HG02840 (cell line): ENCODE results near the gene SLC19A1.
"Not testable (repeated sequence)": the region's sequence is repeated elsewhere in the genome, so short reads cannot be mapped to it uniquely, and the experiment has no call there.

Experiments
- ATAC-seq: cut with Tn5 transposase; IDR thresholded peaks from one replicate; pipeline ENCODE4 v1.9.1; 2021; ENCODE audit warnings: mild to moderate bottlenecking, moderate library complexity, moderate number of reproducible peaks; ENCODE audit not compliant: unreplicated experiment, low FRiP score

The SLC19A1 gene

DNA sequence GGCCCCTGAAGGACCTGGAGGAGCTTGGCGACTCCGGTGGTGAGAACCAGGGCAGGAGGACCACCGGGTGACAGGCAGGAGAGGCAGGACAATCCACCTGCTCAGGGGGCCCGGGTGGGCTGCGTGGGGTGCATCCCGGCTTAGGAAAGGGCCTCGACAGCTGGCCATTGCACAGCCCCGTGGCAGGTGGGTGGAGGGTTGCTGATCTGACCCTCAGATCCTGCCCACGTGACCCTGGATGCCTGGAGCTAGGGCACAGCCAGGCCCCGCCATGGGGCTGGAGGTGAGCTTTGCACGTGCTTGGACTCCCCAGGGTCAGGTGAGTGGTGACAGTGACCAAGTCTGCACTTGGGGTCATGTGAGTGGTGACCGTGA lies 35.5 kb upstream of the SLC19A1 start:
- ATAC-seq: no peak

DNA sequence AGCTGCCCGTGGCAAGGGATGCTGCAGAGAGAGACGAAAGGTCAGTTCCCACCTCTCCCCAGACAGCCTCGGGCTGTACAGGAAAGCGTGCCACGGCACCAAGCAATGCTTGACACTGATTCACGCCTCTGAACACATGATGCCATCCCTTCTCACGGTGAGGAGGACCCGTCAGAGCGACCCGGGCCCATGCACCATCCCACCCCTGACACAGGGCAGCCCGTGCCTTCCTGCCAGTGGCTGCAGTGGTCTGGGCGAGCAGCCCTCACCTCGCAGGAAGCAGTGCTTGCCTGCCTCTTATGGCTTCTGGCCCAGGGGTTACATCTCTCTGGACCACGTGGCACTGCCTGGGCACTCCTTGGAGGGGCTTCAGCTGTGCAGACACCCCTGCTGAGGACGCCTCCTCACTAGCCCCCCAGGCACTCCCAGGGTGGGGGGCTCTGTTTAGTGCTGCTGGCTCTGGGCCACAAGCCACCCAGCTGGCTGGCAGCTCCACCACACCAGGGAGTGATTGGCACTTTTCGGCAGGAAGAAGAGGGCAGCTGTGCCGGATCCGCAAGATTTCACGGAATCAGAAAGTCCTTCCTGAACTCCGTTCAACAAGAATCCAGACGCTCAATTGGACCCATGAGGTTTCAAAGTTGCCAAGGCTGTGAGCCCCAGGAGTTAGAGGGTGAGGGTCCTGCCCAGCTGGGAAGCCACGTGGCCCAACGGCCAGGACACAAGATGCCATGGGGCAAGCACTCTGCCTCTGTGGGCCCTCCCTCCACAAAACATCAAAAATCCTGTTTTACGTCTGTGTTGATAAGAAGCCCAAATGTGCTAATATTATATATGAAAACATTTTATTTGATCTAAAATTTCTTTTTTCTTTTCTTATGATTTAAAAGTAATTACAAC lies 34.8 kb upstream of the SLC19A1 start:
- no peak for ATAC-seq

DNA sequence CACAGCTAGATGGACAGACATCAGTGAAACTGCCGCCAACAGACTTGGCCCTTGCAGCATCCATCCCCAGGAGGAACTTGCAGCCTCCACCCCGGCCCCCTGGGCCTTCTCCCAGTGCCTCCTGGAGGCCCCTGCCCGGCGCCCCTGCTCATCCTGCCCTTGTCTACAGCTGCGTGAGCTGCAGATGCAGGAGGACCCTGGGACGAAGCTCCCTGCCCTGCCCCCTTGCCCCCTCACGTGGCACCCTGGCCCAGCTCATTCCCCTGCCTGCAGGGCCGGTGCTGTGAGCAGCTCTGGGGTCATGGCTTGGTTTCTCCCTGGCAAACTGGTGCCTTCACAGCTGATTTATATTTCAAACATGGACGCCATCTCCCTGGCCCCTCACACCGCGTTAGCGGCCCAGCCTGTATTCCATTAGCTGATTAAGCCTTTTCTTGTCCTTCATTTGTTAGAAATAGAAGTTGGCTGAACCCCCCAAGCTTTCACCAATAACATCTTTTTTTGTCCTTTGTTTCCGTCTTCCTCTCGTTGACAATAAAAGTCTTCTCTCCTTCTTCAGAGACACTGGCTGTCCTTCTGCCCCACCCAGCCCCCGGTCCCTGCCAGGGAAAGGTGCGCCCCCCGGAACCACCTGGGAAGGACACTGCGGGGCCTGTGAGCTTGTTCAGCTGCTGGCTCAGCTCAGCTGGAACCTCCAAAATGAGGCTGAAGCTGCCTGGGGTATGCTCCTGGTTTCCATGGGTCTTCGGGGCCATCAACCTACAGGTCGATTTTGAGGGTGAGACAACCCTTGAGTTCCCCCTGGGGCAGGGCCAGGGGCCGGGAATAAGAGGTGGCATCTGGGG lies 34.0 kb upstream of the SLC19A1 start:
- no peak for ATAC-seq

DNA sequence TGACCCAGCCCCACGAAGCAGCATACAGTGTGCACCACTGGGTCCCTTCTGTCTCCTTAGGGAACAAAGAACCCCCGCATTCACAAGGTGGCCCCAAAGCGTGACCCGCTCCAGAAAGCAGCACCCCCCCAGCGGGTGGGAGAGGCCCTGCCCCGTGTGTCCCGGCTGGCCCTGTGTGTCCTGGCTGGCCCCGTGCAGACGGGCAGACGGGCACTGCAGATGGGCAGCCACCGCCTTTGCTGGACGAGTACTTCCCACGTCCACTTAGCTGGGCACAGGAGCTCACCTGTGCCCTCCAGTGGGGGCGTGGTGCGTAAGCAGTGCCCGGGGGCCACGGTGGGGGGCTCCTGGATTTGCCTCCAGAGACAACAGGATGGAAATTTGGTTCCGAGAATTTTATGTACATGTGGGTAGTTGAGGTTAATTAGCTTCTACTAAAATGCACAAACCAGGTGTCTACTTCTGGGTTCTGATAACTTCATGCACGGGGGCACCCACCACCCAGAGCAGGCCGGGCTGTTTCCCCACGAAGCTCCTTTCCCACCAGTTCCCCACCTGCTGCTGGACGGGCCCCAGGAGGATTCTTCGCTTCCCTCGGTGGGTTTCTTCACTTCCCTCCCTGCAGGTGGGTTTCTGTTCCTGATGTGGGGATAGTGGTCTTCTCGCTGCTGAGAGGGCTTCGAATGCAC lies 33.2 kb upstream of the SLC19A1 start:
- ATAC-seq: no peak

DNA sequence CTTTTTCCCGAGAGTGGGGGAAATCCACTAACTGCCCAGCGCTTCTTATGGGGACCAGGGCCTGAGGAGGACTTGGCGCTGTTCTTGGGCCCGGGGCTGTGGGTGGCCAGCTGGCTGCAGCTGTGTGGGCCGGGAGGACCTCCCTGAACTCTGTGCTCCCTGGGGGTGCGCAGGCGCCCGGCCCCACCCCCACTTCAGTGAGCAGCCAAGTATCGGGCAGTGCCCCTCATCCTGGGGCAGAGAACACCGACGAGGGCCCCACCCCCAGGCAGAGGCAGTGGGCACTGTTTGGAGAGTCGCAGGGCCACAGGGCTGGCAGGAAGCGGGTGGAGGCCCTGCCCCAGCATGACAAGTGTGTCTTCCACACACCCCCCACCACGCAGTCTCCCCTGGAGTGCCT lies 32.5 kb upstream of the SLC19A1 start:
- ATAC-seq: no peak

DNA sequence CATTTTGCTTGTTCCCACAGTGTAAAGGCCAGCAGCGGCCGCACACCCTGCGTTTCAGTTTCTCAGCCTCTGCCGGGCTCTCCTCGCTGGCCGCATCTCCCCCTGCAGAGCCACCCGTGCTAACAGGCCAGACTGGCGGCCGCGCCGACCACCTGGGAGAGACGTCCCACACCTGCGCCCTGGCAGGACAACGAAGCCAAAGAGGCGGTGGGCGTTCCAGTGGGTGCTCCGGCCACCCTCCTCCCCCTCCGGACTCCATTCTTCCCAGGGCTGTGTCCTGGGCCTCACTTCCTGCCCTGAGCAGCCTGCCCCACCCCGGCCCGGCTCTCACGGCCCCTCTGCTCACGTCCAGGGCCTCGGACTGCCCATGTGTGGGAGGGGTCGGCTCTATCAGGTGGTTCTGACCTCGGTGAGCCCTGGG lies 31.9 kb upstream of the SLC19A1 start:
- ATAC-seq: no peak

DNA sequence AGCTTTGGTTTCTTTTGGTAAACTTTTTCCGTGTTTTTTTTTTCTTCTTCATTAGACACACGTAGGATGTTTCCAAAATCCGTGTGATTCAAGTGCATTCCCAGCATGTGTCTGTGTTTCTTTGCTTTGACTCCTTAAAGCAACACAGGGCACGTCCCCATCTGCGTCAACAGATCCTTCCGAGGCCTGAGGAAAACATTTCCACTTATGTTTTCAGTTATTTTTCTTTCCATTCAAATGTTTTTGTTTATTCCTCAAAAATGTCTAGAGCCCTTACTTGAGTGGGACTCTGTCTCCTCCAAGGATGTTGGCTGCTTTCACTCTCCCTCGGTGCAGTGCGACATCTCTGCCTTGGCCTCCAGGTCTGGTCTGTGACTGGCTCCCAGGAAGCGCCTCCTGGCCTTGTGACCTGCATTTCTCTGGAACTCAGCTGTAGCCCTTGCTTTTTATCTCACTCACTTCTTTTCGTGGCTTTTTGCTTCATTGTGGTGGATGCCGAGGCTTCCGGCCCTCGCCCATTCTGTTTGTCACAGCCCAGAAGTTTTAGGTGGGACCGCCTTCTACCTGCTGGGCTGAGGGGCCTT lies 31.3 kb upstream of the SLC19A1 start:
- ATAC-seq: no peak

DNA sequence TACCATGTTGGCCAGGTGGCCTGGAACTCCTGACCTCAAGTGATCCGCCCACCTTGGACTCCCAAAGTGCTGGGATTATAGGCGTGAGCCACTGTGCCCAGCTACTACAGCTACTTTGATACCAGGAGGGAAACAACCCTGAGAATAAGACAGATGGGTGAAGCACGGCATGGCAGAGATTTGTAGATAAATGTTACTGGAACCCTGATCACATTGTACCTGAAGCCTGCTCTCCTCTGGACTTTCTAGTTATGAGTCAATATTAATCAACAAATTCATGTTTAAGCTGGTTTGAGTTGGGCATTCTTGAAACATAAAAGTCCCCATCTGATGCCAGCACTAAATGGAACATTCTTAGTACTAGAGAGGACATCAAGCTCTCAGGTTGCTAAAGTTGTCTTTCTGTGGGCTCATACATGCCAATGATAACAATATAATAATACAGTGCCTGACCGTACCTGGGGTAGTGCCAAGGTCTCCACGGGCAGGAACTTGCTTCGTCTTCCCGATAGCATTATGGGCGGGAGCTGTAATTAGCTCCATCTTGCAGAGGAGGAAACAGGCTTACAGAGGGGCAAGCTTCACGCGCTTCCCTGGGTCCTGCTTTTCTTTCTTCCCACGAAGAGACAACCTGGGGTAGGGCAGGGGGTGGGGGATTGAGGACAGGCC lies 30.7 kb upstream of the SLC19A1 start:
- no peak for ATAC-seq

DNA sequence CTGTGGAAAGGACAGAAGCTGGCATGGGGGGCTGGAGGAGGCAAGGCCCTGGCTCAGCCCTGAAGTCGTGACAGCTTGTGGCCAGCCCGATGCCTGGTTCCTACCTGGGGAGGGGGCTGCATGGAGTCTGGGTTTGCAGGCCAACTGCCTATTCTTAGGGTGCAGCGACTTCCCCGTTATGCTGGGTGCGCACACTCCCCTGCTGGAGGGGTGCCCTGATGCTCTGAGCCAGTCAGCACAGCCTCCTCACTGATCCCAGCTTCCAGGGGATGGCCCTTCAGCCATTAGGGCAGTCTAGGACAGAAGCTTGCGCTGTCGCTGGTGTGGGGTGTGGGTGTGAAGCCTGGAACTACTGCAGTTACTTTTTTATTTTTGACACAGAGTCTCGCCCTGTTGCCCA lies 30.0 kb upstream of the SLC19A1 start:
- ATAC-seq: no peak

DNA sequence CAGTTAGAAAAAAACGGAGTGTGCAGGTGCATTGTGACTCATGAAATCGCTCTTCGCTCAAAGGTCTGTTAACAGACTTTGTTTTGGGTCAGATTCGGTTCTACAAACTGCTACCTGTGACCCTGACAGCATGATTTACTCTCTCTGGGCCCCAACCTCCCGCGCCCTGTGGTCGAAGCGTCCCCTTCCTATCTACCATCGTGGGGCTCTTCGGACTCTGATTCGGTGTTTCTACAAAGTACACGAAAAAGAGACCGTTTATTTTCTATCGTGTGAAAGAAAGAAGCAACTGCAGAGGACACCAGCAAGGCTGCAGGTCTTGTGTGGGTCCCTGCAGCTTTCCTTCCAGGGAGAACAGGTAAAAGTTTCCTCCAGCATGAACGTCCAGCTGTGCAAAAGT lies 29.4 kb upstream of the SLC19A1 start:
- ATAC-seq: no peak

DNA sequence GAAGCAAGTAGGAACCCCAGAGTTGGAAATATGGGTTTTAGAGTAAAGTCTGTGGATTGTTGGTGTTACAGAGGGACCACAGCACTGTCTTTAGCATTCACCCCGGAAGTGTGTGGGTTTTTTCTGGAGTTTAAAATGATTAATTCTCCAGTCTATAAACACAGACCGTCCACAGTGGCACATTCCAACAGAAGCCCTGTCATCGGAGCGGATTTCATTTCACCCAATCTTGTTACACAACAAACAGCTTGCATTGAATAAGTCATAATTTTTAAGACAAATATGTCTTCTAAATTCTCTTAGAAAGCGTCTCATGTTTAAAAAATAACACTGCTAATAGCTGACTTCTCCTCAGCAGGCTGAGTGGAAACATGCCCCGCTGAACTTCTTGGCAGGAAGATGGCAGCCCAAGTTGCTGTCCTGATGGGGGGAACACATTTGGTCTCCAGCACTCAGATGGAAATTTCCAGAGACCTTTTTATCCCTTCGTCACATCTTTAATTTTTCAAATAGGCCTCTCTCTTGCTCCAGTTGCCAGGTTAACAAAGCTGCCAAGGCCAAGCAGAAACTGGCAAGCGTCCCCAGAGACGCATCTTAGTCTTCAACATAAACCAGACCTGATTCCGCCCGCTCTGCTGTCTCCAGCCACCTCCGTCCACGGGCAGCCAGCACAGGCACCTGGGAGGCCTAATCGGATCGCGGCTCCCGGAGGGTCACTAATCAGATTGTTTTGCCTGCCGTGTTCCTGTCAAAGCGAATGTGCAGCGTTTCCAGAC lies 28.8 kb upstream of the SLC19A1 start:
- no peak for ATAC-seq

DNA sequence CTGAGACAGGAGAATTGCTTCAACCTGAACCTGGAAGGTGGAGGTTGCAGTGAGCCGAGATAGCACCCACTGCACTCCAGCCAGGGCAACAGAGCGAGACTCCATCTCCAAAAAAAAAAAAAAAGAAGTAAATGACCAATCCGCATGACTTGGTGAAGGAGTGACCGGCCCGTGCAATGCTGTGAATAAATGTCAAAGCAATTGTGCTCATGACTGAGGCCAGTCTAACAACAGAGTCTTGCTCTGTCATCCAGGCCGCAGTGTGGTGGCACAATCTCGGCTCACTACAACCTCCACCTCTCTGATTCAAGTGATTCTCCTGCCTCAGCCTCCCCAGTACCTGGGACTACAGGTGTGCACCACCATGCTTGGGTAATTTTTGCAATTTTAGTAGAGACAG lies 27.8 kb upstream of the SLC19A1 start:
- ATAC-seq: no peak

DNA sequence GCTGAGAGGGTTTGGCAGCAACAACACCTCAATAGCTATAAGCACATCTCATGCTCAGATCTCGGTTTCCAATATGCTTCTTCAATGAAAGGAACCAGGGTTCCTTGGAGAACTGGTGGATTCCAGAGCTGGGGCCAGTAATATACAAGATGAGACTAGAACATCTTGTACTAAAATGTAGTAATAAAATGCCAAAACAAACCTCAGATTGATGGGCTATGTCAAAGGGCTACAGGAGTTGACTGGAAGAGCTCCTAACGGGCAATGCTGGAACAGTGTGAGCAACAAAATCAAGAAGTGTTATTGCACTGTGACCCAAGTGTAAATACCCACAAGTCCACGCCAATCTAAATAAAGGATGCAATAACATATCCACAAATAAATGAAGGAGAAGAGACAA lies 26.1 kb upstream of the SLC19A1 start:
- ATAC-seq: no peak

DNA sequence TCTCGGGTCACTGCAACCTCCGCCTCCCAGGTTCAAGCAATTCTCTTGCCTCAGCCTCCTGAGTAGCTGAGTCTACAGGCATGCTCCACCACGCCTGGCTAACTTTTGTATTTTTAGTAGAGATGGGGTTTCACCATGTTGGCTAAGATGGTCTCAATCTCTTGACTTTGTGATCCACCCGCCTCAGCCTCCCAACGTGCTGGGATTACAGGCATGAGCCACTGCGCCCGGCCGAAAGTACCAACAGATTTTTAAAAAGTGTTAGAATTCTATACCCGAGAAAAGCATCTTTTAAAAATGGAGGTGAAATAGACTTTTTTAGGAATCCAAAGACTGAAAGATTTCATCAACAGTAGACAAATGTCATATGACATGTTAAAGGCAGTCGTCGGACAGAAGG lies 21.9 kb upstream of the SLC19A1 start:
- not testable (repeated sequence) for ATAC-seq

DNA sequence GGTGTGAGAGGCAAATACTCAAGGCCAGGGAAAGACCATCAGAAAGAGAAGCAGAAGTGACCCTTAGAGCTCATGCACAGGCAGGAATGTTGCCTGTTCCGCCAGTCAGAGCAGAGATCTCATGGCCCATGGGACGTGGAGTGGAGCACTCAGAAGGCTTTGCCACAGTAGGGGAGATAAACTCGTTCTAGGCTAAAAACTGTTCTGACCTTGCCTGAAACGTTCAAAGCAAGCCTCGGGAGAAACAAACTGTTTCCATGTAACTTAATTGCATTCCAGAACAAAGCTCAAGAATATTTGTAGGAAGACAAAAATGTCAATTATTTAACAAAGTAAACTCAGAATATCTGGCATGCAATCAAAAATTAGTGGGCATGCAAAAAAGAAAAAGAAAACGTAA lies 20.7 kb upstream of the SLC19A1 start:
- ATAC-seq: no peak

DNA sequence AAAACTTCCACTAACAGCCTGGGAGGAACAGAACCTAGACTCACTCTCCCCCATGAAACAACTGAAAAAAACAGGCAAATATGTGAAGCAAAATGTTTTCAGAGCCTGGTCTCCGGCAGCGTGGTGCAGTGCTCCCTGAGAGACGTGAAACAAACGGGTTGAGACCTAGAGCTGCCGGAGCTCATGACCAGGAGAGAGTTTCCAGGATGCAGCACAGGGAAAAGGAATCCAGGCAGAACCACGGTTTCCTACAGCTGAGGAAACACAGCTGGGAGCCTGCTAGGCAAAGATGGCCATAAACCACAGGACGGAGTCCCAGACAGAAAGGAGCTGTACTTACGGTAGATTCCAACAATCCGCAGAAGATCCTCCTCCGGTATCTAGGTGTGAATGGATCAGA lies 20.2 kb upstream of the SLC19A1 start:
- no peak for ATAC-seq

DNA sequence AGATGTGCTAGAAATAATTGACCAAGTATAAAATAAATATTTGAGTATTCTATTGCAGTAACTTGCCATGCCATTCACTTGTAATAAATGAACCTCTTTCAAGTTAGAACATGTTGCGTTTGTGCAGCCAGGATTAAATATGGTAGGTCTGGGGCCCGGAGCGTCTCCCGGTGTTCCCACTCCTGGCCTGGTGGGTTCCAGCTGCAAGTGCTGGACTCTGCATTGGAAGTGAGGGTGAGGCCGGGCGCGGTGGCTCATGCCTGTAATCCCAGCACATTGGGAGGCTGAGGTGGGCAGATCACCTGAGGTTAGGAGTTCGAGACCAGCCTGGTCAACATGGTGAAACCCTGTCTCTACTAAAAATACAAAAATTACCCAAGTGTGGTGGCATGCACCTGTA lies 19.0 kb upstream of the SLC19A1 start:
- not testable (repeated sequence) for ATAC-seq

DNA sequence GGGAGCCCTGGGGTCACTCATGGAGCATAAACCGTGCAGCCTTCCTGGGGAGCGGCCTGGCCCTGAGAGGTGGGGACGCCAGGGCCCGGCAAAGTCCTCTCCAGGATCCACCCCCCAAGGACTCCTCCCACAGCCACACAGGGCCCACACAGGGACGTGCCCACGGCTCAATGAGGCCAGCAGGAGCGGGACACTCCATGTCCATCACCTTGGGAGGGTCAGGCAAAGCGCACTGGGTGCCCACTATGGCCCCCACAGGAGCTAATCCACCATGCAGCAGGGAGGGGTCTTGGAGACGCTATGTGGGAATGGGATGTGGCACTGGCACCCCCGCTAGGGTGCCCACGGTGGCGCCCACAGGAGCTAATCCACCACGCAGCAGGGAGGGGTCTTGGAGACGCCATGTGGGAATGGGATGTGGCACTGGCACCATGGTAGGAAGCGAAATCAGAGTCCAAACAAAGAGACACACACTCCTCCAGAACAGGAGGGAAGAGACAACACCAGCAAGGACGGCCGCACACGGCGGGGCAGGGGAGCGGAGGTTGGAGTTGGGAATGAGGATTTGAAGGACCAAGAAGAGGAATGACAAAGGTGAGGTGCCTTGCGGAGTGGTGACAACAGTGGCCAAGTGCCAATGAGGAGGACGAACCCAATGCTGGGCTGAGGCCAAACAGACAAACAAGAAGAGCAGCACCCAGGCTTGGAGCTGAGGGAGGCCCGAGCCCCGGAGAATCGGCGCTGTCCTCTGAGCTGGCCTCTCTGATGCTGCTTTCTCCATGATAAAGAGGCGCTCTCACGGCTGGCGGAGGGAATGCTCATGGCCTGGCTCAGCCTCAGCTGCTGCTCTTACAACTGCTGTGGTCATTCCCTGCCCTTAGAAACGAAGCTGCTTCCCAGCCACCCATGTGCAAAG lies 18.1 kb upstream of the SLC19A1 start:
- ATAC-seq: no peak
